GM18526 (cell line): Measurements from ENCODE around the gene RTN4R.

Experiments used
- POLR2A ChIP-seq: IDR thresholded peaks from 3 replicates; pipeline ENCODE4 v1.6.1; 2011; ENCODE audit not compliant: insufficient read length; ENCODE audit errors: extremely low read depth

The RTN4R gene

DNA sequence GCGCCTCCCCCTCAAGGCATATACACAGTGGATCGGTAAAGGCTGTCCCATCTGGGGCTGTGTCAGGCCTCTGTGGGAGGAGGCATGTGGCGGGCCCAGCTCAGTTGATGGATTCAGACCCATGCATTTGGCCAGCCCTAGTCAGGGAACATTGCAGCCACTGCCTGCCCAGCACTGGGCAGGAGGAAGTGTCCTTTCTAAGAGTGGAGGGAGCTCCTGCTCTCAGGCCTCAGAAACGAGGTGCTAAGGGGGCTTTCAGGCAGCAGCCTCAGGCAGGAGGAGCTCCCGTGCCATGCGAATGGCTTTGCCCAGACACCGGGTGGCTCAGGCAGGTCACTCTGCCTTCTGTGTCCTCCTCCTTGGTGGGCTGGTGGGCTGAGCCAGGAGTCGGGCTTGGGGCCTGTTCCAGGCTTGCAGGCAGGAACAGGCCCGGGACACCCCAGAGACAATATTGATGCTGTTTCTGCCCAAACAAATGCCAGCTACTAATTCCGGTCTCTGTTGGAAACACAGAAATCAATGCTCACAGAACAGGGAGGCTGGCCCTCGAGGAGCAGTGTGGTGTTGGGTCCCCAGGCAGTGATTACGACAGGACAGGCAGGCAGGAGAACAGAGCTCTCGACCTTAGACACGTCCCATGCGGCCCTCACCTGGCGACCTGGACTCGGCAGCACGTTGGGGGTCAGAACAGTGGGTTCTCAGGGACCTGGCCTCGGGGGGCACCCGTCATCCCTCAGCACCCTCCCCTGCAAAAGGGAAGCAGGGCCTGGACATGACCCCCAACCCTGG lies 75.0 kb downstream of the RTN4R start:
- no peak for TF ChIP-seq POLR2A

DNA sequence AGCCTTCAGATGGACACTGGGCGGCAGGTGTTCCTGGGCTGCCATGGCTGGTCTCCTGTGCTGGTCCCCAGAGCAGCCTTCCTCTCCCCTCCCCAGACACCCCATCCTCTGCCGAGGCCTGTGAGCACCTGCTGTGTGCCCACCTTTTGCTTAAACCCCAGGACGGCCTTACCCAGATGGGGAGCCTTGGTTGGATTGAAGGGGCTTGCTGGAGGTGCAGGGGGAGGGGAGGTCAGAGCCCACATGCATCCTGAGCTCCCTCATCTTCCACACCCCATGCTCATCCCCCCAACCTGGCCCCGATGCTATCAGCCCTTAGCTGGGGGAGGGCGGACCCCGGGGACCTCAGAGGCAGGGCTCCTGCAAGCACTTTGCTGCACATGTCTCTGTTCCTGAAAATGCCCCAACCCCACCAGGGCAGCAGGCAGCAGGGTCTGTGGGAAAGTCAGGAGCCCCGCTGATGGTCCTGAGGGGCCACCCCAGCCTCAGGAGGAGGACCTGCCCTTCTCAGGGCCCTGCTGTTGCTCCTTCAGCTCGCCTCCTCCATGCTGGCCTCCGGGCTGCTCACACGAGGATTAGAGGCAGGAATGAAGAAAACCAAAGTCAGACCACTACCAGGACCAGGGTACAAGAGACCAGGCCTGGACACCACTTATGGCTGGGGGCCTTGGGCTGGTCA lies 75.7 kb downstream of the RTN4R start:
- TF ChIP-seq POLR2A: no peak

DNA sequence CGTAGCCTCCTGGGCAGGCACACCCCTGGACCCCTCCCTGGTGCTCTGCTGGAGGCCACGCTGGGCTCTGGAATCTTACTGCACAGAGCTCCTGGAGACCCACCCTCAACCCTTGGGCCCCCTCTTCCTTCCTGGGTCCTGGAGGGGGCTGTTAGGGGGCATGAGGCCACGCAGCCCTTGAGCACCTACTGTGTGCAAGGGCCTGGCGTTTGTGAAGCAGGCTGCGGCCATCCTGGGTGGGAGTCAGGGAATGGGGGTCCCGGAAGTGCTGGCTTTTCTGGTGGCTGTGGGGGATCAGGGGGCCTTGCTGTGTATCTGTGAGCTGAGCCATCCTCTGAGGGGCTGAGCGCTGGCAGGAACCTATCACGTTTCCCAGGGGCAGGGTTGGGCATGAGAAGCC lies 76.3 kb downstream of the RTN4R start:
- no peak for TF ChIP-seq POLR2A
